Caco-2 (cell line): ENCODE measurements around the gene OTOS. TPM values are rescaled to one million over a fixed set of nuclear protein-coding genes. Genes with fewer than 3 reads are reported as not detected.

ENCODE experiments used
- BruUV-seq: library from RNA; stranded (reverse); fragments of 400-500 nt; replicated peaks from 2 replicates; lab custom pipeline; 2021; lab: Mats Ljungman, UMichigan
- CTCF ChIA-PET: fragments of 300-600 bp; sonication (Branson Sonifier 250); formaldehyde crosslinking; loops from one replicate; lab custom pipeline; 2022; ENCODE audit warnings: antibody characterized with exemption; lab: Charles Lee
- POLR2A ChIA-PET: fragments of 300-600 bp; sonication (Branson Sonifier 250); formaldehyde crosslinking; loops from one replicate; lab custom pipeline; 2022; ENCODE audit warnings: antibody characterized with exemption; lab: Charles Lee
- DNase-seq, 2 experiments: peaks; one replicate each; pipeline versions ENCODE4 v3.0.0 to v3.0.0-alpha.2; 2020 to 2022
- H3K27me3 ChIP-seq: replicated peaks from 2 replicates; pipeline ENCODE4 v1.6.0; 2011; ENCODE audit warnings: low read length; ENCODE audit not compliant: control insufficient read depth, insufficient read depth
- H3K36me3 ChIP-seq: 2 replicates; pipeline ENCODE4 v1.5.1; 2011; ENCODE audit warnings: low read length; ENCODE audit not compliant: control insufficient read depth, insufficient read depth
- H3K4me1 ChIP-seq: fragments of 250-450 bp; sonication (Bioruptor Pico); 2 replicates; pipeline ENCODE4 v1.5.1; 2020; ENCODE audit warnings: mild to moderate bottlenecking
- H3K4me3 ChIP-seq: 2 replicates; pipeline ENCODE4 v1.5.1; 2011; ENCODE audit warnings: low read depth, mild to moderate bottlenecking, control low read depth, low read length
- H3K9me3 ChIP-seq: fragments of 250-450 bp; sonication (Bioruptor Pico); 2 replicates; pipeline ENCODE4 v1.5.1; 2020; ENCODE audit warnings: mild to moderate bottlenecking, moderate library complexity
- H3K27ac Mint-ChIP-seq: one replicate; pipeline ENCODE4 v1.8.0; 2022; ENCODE audit warnings: mixed read lengths; ENCODE audit not compliant: unreplicated experiment
- H3K27me3 Mint-ChIP-seq: one replicate; pipeline ENCODE4 v1.8.0; 2022; ENCODE audit warnings: mixed read lengths; ENCODE audit not compliant: insufficient read depth, unreplicated experiment
- H3K36me3 Mint-ChIP-seq: one replicate; pipeline ENCODE4 v1.8.0; 2022; ENCODE audit warnings: mild to moderate bottlenecking, mixed read lengths; ENCODE audit not compliant: insufficient read depth, unreplicated experiment
- H3K4me1 Mint-ChIP-seq: one replicate; pipeline ENCODE4 v1.8.0; 2022; ENCODE audit warnings: low read depth, mixed read lengths; ENCODE audit not compliant: unreplicated experiment
- H3K4me3 Mint-ChIP-seq: one replicate; pipeline ENCODE4 v1.8.0; 2022; ENCODE audit warnings: mild to moderate bottlenecking, moderate library complexity, mixed read lengths; ENCODE audit not compliant: unreplicated experiment
- H3K9me3 Mint-ChIP-seq: one replicate; pipeline ENCODE4 v1.8.0; 2022; ENCODE audit warnings: mixed read lengths; ENCODE audit not compliant: unreplicated experiment
- CTCF ChIP-seq, 2 experiments: fragments of 200-600 bp in 1 of 2; IDR thresholded peaks; 1 replicate in 1 of 2; 2 replicates in 1 of 2; pipeline versions ENCODE4 v1.5.1 to v1.8.0; 2011 to 2022; ENCODE audit warnings: antibody characterized with exemption in 1 of 2, control low read depth in 1 of 2, inconsistent platforms in 1 of 2, low read depth in 1 of 2, low read length in 1 of 2, mild to moderate bottlenecking in 1 of 2, moderate library complexity in 1 of 2; ENCODE audit not compliant: insufficient read depth in 1 of 2, severe bottlenecking in 1 of 2, unreplicated experiment in 1 of 2
- intact Hi-C: fragments of 100-400 bp; cut with micrococcal nuclease; formaldehyde crosslinking; loops from one replicate; pipeline ENCODE4 v1.10.0; 2022; ENCODE audit not compliant: unreplicated experiment
- total RNA-seq: library from RNA; stranded (reverse); gene quantifications from 2 replicates; pipeline ENCODE4 v1.2.3, GENCODE V29; 2022

Gene OTOS
- total RNA-seq, 1 experiment from 2014 or later: not detected

GRCh38 chr2:240168041-240168440 is 27.6 kb upstream of the OTOS start:
- Histone ChIP-seq H3K4me1 (no peaks in the 10 kb centered on the region), H3K9me3 (no peaks in the 10 kb centered on the region), H3K36me3 (no peaks in the 10 kb centered on the region), H3K4me3 (no peak overlapping the region), H3K27me3 (no peaks in the 10 kb centered on the region)
- no peak for TF ChIP-seq CTCF (IDR thresholded peaks at IDR 0.05; ENCODE audit: insufficient read depth in 1 of 2, low read depth in 1 of 2, low read length in 1 of 2, severe bottlenecking in 1 of 2, unreplicated experiment in 1 of 2)
- no peaks in the 10 kb centered on the region for H3K36me3 Mint-ChIP-seq
- intact Hi-C loops: no loop called here
- ChIA-PET CTCF (no interaction called here), POLR2A (no interaction called here)
- H3K9me3 Mint-ChIP-seq: no peaks in the 10 kb centered on the region
- no peak overlapping the region for H3K27ac Mint-ChIP-seq
- no peak overlapping the region for H3K4me3 Mint-ChIP-seq
- no peaks in the 10 kb centered on the region for H3K4me1 Mint-ChIP-seq
- no peak for DNase-seq
- H3K27me3 Mint-ChIP-seq: peaks cover 15% of the 10 kb centered on the region
- no TSS peak for BruUV-seq

DNA sequence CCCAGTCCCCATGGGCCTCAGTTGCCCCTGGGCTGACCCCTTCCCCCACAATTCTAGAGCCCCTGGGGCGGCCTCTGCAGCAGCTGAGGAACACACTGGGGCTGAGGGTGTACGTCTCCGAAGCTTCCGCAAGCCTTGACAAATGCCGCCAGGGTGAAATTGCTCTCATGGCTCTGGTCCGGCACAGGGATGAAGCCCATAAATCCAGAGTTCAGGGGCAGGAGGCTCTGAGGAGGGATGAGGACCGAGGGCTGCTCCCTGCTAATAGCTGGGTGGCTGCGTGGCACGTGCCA is 27.1 kb upstream of the OTOS start:
- Mint-ChIP-seq H3K4me1 (no peaks in the 10 kb centered on the region), H3K4me3 (no peak overlapping the region), H3K27me3 (peaks cover 15% of the 10 kb centered on the region), H3K27ac (no peak overlapping the region), H3K9me3 (no peaks in the 10 kb centered on the region), H3K36me3 (no peaks in the 10 kb centered on the region)
- intact Hi-C loops: no loop called here
- ChIA-PET POLR2A (no interaction called here), CTCF (no interaction called here)
- TF ChIP-seq CTCF (IDR thresholded peaks at IDR 0.05; ENCODE audit: insufficient read depth in 1 of 2, low read depth in 1 of 2, low read length in 1 of 2, severe bottlenecking in 1 of 2, unreplicated experiment in 1 of 2): no peak
- BruUV-seq: no TSS peak
- DNase-seq: no peak
- H3K4me1 ChIP-seq: no peaks in the 10 kb centered on the region
- H3K27me3 ChIP-seq: no peaks in the 10 kb centered on the region
- H3K36me3 ChIP-seq: no peaks in the 10 kb centered on the region
- no peaks in the 10 kb centered on the region for H3K9me3 ChIP-seq
- H3K4me3 ChIP-seq: no peak overlapping the region

DNA sequence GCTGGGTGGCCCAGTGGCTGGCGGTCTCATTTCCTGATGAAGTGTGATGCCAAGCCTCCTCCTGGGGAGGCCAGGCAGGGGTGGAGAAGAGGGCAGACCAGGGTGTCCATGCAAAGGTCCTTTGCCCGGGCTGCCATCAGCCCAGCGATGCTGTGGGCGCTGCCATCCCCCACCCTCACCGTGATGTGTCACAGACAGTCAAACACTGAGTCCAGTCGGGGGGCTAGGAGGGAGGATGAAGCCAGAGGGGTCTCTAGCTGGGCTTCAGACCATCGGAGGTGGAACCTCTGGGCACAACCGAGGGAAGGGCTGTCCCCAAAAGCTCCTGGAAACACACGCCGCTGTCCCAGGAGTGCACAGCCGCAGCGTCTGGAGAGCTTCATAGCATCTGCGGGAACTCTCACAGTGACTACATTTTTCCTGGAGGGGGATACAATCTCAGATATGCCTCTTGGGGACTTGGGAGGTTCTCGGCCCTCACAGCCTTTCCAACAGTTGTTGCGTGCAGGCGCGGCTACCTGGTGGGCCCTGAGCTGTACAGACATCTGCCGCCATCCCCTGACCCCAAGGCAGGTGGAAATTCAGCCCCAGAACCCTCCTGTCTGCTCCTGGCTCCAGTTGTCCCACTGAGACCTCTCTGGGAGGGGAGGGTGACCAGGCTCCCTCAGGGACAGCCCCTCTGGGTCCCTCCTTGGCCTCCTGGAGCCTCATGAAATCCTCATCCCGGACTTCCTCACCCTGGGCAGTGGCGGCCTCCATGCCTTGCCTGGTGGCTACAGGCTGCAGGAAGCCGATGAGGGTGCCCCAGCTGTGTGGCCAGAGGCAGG is 26.5 kb upstream of the OTOS start:
- no peak overlapping the region for H3K4me3 ChIP-seq
- intact Hi-C loops: no loop called here
- TF ChIP-seq CTCF (IDR thresholded peaks at IDR 0.05; ENCODE audit: insufficient read depth in 1 of 2, low read depth in 1 of 2, low read length in 1 of 2, severe bottlenecking in 1 of 2, unreplicated experiment in 1 of 2): no peak
- POLR2A ChIA-PET: no interaction called here
- no peak for DNase-seq
- CTCF ChIA-PET: no interaction called here
- H3K9me3 ChIP-seq: no peaks in the 10 kb centered on the region
- H3K27me3 Mint-ChIP-seq: peaks cover 17% of the 10 kb centered on the region
- no peak overlapping the region for H3K27ac Mint-ChIP-seq
- no peaks in the 10 kb centered on the region for H3K4me1 Mint-ChIP-seq
- no peaks in the 10 kb centered on the region for H3K9me3 Mint-ChIP-seq
- H3K27me3 ChIP-seq: no peaks in the 10 kb centered on the region
- H3K4me1 ChIP-seq: no peaks in the 10 kb centered on the region
- no TSS peak for BruUV-seq
- H3K36me3 ChIP-seq: no peaks in the 10 kb centered on the region
- no peaks in the 10 kb centered on the region for H3K36me3 Mint-ChIP-seq
- H3K4me3 Mint-ChIP-seq: no peak overlapping the region
